H9 (cell line): Measurements from ENCODE around the gene ANKRD44. TPM values are rescaled to one million over a fixed set of nuclear protein-coding genes. Genes with fewer than 3 reads are reported as not detected.

Experiments used
- DNase-seq: peaks from one replicate; pipeline ENCODE4 v3.0.0-alpha.2; 2017
- H2AFZ ChIP-seq: one replicate; pipeline ENCODE4 v1.6.1; 2013; ENCODE audit warnings: mild to moderate bottlenecking, low read length, control low read depth, moderate library complexity
- H2AK5ac ChIP-seq: 2 replicates; pipeline ENCODE4 v1.6.1; 2013; ENCODE audit warnings: low read length, control low read depth, mixed read lengths; ENCODE audit not compliant: insufficient read length
- H2BK120ac ChIP-seq: one replicate; pipeline ENCODE4 v1.6.1; 2013; ENCODE audit warnings: low read depth, mild to moderate bottlenecking, low read length, control low read depth, inconsistent platforms; ENCODE audit not compliant: poor library complexity, severe bottlenecking
- H2BK12ac ChIP-seq: 2 replicates; pipeline ENCODE4 v1.6.1; 2013; ENCODE audit warnings: low read length, control low read depth, mixed read lengths, low read depth; ENCODE audit not compliant: insufficient read length
- H2BK15ac ChIP-seq: 2 replicates; pipeline ENCODE4 v1.6.1; 2013; ENCODE audit warnings: low read depth, low read length, control low read depth
- H2BK20ac ChIP-seq: one replicate; pipeline ENCODE4 v1.6.1; 2013; ENCODE audit warnings: low read depth, mild to moderate bottlenecking, low read length, control low read depth, inconsistent platforms; ENCODE audit not compliant: poor library complexity, severe bottlenecking
- H2BK5ac ChIP-seq: 2 replicates; pipeline ENCODE4 v1.6.1; 2013; ENCODE audit warnings: low read length, control low read depth, mixed read lengths; ENCODE audit not compliant: insufficient read length
- H3K14ac ChIP-seq: 2 replicates; pipeline ENCODE4 v1.6.1; 2013; ENCODE audit warnings: low read length, control low read depth; ENCODE audit not compliant: insufficient read depth
- H3K18ac ChIP-seq: 2 replicates; pipeline ENCODE4 v1.6.1; 2013; ENCODE audit warnings: low read depth, mild to moderate bottlenecking, mixed read lengths, low read length, control low read depth; ENCODE audit not compliant: insufficient read length
- H3K23ac ChIP-seq: 2 replicates; pipeline ENCODE4 v1.6.1; 2013; ENCODE audit warnings: low read length, control low read depth, mixed read lengths, low read depth; ENCODE audit not compliant: insufficient read length
- H3K23me2 ChIP-seq: 2 replicates; pipeline ENCODE4 v1.6.1; 2013; ENCODE audit warnings: low read depth, mild to moderate bottlenecking, mixed read lengths, low read length, control low read depth; ENCODE audit not compliant: insufficient read length, poor library complexity, severe bottlenecking
- H3K27ac ChIP-seq: 2 replicates; pipeline ENCODE4 v1.5.1; 2013; ENCODE audit warnings: low read length, control low read depth, mixed read lengths, low read depth; ENCODE audit not compliant: insufficient read length
- H3K27me3 ChIP-seq: 2 replicates; pipeline ENCODE4 v1.6.1; 2013; ENCODE audit warnings: low read length, control low read depth, inconsistent platforms; ENCODE audit not compliant: insufficient read depth
- H3K4ac ChIP-seq: 2 replicates; pipeline ENCODE4 v1.6.1; 2013; ENCODE audit warnings: low read depth, mild to moderate bottlenecking, control low read depth, inconsistent platforms, low read length, moderate library complexity
- H3K4me1 ChIP-seq: 2 replicates; pipeline ENCODE4 v1.6.1; 2013; ENCODE audit warnings: low read length, control low read depth, inconsistent platforms; ENCODE audit not compliant: insufficient read depth
- H3K4me2 ChIP-seq: 2 replicates; pipeline ENCODE4 v1.6.1; 2013; ENCODE audit warnings: low read length, control low read depth, mixed read lengths; ENCODE audit not compliant: insufficient read length, insufficient read depth
- H3K56ac ChIP-seq: 2 replicates; pipeline ENCODE4 v1.6.1; 2013; ENCODE audit warnings: low read depth, mild to moderate bottlenecking, mixed read lengths, low read length, control low read depth; ENCODE audit not compliant: insufficient read length
- H3K79me1 ChIP-seq: 2 replicates; pipeline ENCODE4 v1.6.1; 2013; ENCODE audit warnings: low read depth, mild to moderate bottlenecking, moderate library complexity, low read length, control low read depth, inconsistent platforms; ENCODE audit not compliant: insufficient read depth, poor library complexity, severe bottlenecking
- H3K79me2 ChIP-seq: 2 replicates; pipeline ENCODE4 v1.6.1; 2013; ENCODE audit warnings: low read length, control low read depth, inconsistent platforms; ENCODE audit not compliant: insufficient read depth
- H3K9ac ChIP-seq: 2 replicates; pipeline ENCODE4 v1.6.1; 2013; ENCODE audit warnings: low read length, control low read depth, mixed read lengths; ENCODE audit not compliant: insufficient read length; ENCODE audit errors: extremely low read depth
- H3K9me3 ChIP-seq: one replicate; pipeline ENCODE4 v1.6.1; 2013; ENCODE audit warnings: low read depth, low read length, inconsistent platforms; ENCODE audit not compliant: control insufficient read depth
- H3T11ph ChIP-seq: one replicate; pipeline ENCODE4 v1.6.1; 2013; ENCODE audit warnings: mild to moderate bottlenecking, low read length, control low read depth, inconsistent platforms
- H4K20me1 ChIP-seq: one replicate; pipeline ENCODE4 v1.6.1; 2013; ENCODE audit not compliant: control insufficient read depth, insufficient read length, insufficient read depth
- H4K5ac ChIP-seq: 2 replicates; pipeline ENCODE4 v1.6.1; 2013; ENCODE audit warnings: low read depth, mild to moderate bottlenecking, mixed read lengths, low read length, control low read depth; ENCODE audit not compliant: insufficient read length
- H4K8ac ChIP-seq: replicated peaks from 2 replicates; pipeline ENCODE4 v1.6.1; 2013; ENCODE audit warnings: low read length, control low read depth, mixed read lengths, low read depth; ENCODE audit not compliant: insufficient read length
- H4K91ac ChIP-seq: 2 replicates; pipeline ENCODE4 v1.6.1; 2013; ENCODE audit warnings: low read depth, mild to moderate bottlenecking, moderate library complexity, mixed read lengths, low read length, control low read depth; ENCODE audit not compliant: insufficient read length
- H3K27ac Mint-ChIP-seq, 3 experiments: 2 replicates in 2 of 3; 3 replicates in 1 of 3; pipeline ENCODE4 v1.8.0; 2020 to 2021; ENCODE audit warnings: mixed read lengths in 3 of 3, mild to moderate bottlenecking in 1 of 3, moderate library complexity in 1 of 3
- H3K27me3 Mint-ChIP-seq: 2 replicates; pipeline ENCODE4 v1.8.0; 2021; ENCODE audit warnings: low read depth, mild to moderate bottlenecking, moderate library complexity, mixed read lengths
- H3K36me3 Mint-ChIP-seq, 3 experiments: 2 replicates in 2 of 3; 3 replicates in 1 of 3; pipeline ENCODE4 v1.8.0; 2020 to 2021; ENCODE audit warnings: low read depth in 3 of 3, mixed read lengths in 3 of 3; ENCODE audit not compliant: insufficient read depth in 1 of 3
- H3K4me1 Mint-ChIP-seq, 2 experiments: 2 replicates each; pipeline ENCODE4 v1.8.0; 2020; ENCODE audit warnings: mixed read lengths in 2 of 2
- H3K4me3 Mint-ChIP-seq, 2 experiments: 2 replicates in 1 of 2; 3 replicates in 1 of 2; pipeline ENCODE4 v1.8.0; 2020 to 2021; ENCODE audit warnings: mild to moderate bottlenecking in 2 of 2, mixed read lengths in 2 of 2, moderate library complexity in 1 of 2
- H3K9me3 Mint-ChIP-seq, 2 experiments: 2 replicates in 1 of 2; 3 replicates in 1 of 2; pipeline ENCODE4 v1.8.0; 2020; ENCODE audit warnings: mild to moderate bottlenecking in 2 of 2, mixed read lengths in 2 of 2, moderate library complexity in 1 of 2
- CTCF ChIP-seq: fragments of 200-600 bp; sonication (generic); conservative IDR thresholded peaks from 3 replicates; pipeline ENCODE4 v1.8.0; 2021; ENCODE audit warnings: antibody characterized with exemption, mild to moderate bottlenecking
- WGBS: extraction: QIAGEN DNeasy Blood & Tissue Kit; methylation state at CpG from one replicate; pipeline ENCODE4 v1.1.7; 2013; ENCODE audit warnings: missing lambda C conversion rate, low lambda C conversion rate, mixed read lengths; ENCODE audit not compliant: insufficient read length; ENCODE audit errors: extremely low coverage; 5-methylcytosine and 5-hydroxymethylcytosine counted together
- total RNA-seq: library from RNA; stranded (reverse); gene quantifications from 2 replicates; pipeline ENCODE4 v1.2.1, GENCODE V29; 2021

The ANKRD44 gene
- total RNA-seq, 1 experiment from 2014 or later, result 1.9 TPM

GRCh38 chr2:197071213-197071612 is 239.4 kb downstream of the ANKRD44 start:
- Mint-ChIP-seq H3K9me3 (no peaks in the 10 kb centered on the region), H3K36me3 (no peaks in the 10 kb centered on the region), H3K4me1 (no peaks in the 10 kb centered on the region; a peak in 1 of 4 replicates), H3K27ac (no peak overlapping the region), H3K4me3 (no peak overlapping the region), H3K27me3 (no peaks in the 10 kb centered on the region)
- H3K4me1 ChIP-seq, result no peaks in the 10 kb centered on the region
- H3K79me1 ChIP-seq, result no peaks in the 10 kb centered on the region
- no peak overlapping the region for H3K14ac ChIP-seq
- H3K18ac ChIP-seq, result no peak overlapping the region
- H3K23me2 ChIP-seq, result no peaks in the 10 kb centered on the region
- H4K5ac ChIP-seq, result no peak overlapping the region
- no peak overlapping the region for H2BK12ac ChIP-seq
- H4K20me1 ChIP-seq, result no peaks in the 10 kb centered on the region
- H2AFZ ChIP-seq, result no peak overlapping the region
- no peaks in the 10 kb centered on the region for H3K79me2 ChIP-seq
- no peak overlapping the region for H3K56ac ChIP-seq
- no peak overlapping the region for H2BK20ac ChIP-seq
- H2AK5ac ChIP-seq, result no peak overlapping the region
- no peak overlapping the region for H4K8ac ChIP-seq
- no peak for TF ChIP-seq CTCF
- H3K23ac ChIP-seq, result no peak overlapping the region
- no peak overlapping the region for H3K9ac ChIP-seq
- no peak overlapping the region for H3K4me2 ChIP-seq
- no peak overlapping the region for H3T11ph ChIP-seq
- DNase-seq, result no peak
- H3K9me3 ChIP-seq, result no peaks in the 10 kb centered on the region
- H2BK15ac ChIP-seq, result no peak overlapping the region
- no CpG with 5 or more reads among the region's 1 CpG for WGBS
- H4K91ac ChIP-seq, result no peak overlapping the region
- H2BK120ac ChIP-seq, result no peak overlapping the region
- H3K27ac ChIP-seq, result no peak overlapping the region
- H3K27me3 ChIP-seq, result no peaks in the 10 kb centered on the region
- no peak overlapping the region for H3K4ac ChIP-seq
- H2BK5ac ChIP-seq, result no peak overlapping the region
